Nephron progenitor cell (in vitro differentiated cells): Measurements from ENCODE around the gene NINJ1.

Experiments used
- DNase-seq: peaks from one replicate; pipeline ENCODE4 v3.0.0; 2021
- H3K27ac Mint-ChIP-seq: 2 replicates; pipeline ENCODE4 v1.8.0; 2021; ENCODE audit warnings: mild to moderate bottlenecking, moderate library complexity, mixed read lengths
- H3K27me3 Mint-ChIP-seq: 2 replicates; pipeline ENCODE4 v1.8.0; 2021; ENCODE audit warnings: mild to moderate bottlenecking, low read depth, mixed read lengths; ENCODE audit not compliant: poor library complexity
- H3K36me3 Mint-ChIP-seq: 2 replicates; pipeline ENCODE4 v1.8.0; 2021; ENCODE audit warnings: low read depth, mixed read lengths
- H3K4me1 Mint-ChIP-seq: 2 replicates; pipeline ENCODE4 v1.8.0; 2021; ENCODE audit warnings: mixed read lengths
- H3K4me3 Mint-ChIP-seq: 2 replicates; pipeline ENCODE4 v1.8.0; 2021; ENCODE audit warnings: mild to moderate bottlenecking, moderate library complexity, mixed read lengths
- H3K9me3 Mint-ChIP-seq: 2 replicates; pipeline ENCODE4 v1.8.0; 2021; ENCODE audit warnings: mild to moderate bottlenecking, moderate library complexity, mixed read lengths
- TF ChIP-seq, protein P1 (sequence below): fragments of 200-600 bp; sonication (generic); IDR thresholded peaks from 2 replicates; pipeline ENCODE4 v1.5.0; 2021; ENCODE audit warnings: antibody characterized with exemption

NINJ1 gene

DNA sequence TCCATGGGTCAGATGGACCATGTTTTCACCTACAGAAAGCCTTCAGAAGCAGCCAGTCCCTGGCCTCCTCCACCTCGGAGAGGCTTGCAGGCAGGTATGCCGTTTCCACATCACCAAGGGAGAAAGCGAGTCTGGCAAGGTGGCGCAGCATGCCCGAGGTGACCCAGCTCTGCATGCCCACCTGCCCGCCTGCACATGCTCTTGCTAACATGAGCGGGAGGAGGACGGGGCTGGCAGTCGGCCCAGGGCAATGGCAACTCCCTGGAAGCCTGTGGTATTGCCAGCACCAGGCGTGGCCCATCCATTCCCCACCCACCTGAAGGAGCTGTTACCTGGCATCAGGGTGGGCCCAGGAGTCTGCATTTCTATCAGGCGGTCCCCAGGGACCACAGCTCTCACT lies 3.3 kb upstream of the NINJ1 start:
- DNase-seq, result no peak
- Mint-ChIP-seq H3K36me3 (no peaks in the 10 kb centered on the region), H3K4me1 (peaks cover 27% of the 10 kb centered on the region), H3K9me3 (peaks cover 3% of the 10 kb centered on the region), H3K4me3 (no peak overlapping the region), H3K27me3 (peaks cover 18% of the 10 kb centered on the region), H3K27ac (no peak overlapping the region)
- TF ChIP-seq, protein P1, sequence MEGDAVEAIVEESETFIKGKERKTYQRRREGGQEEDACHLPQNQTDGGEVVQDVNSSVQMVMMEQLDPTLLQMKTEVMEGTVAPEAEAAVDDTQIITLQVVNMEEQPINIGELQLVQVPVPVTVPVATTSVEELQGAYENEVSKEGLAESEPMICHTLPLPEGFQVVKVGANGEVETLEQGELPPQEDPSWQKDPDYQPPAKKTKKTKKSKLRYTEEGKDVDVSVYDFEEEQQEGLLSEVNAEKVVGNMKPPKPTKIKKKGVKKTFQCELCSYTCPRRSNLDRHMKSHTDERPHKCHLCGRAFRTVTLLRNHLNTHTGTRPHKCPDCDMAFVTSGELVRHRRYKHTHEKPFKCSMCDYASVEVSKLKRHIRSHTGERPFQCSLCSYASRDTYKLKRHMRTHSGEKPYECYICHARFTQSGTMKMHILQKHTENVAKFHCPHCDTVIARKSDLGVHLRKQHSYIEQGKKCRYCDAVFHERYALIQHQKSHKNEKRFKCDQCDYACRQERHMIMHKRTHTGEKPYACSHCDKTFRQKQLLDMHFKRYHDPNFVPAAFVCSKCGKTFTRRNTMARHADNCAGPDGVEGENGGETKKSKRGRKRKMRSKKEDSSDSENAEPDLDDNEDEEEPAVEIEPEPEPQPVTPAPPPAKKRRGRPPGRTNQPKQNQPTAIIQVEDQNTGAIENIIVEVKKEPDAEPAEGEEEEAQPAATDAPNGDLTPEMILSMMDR, result no peak

DNA sequence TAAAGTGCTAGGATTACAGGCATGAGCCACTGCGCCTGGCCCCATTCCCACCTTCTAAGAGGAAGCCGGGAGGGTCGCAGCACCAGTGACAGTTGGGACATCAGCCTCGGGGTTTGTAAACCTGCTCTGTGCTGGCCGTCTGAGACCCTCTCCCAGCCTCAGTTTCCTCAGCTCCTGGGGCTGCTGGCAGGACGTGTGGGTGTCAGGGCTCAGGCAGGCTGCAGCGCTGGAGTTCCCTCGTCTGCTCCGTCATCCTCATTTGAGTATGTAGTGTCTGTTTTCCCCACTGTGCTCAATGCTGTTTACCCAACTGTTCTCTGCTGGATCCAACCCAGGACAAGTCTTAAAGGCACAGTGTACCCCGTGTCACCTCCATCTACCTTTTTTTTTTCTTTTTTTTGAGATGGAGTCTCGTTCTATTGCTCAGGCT lies 2.0 kb upstream of the NINJ1 start:
- no peak for DNase-seq
- TF ChIP-seq, protein P1, result no peak
- Mint-ChIP-seq H3K4me3 (peak overlapping the region; percentile 42), H3K27ac (no peak overlapping the region), H3K27me3 (peaks cover 18% of the 10 kb centered on the region), H3K4me1 (peaks cover 34% of the 10 kb centered on the region), H3K36me3 (no peaks in the 10 kb centered on the region), H3K9me3 (peaks cover 3% of the 10 kb centered on the region)

DNA sequence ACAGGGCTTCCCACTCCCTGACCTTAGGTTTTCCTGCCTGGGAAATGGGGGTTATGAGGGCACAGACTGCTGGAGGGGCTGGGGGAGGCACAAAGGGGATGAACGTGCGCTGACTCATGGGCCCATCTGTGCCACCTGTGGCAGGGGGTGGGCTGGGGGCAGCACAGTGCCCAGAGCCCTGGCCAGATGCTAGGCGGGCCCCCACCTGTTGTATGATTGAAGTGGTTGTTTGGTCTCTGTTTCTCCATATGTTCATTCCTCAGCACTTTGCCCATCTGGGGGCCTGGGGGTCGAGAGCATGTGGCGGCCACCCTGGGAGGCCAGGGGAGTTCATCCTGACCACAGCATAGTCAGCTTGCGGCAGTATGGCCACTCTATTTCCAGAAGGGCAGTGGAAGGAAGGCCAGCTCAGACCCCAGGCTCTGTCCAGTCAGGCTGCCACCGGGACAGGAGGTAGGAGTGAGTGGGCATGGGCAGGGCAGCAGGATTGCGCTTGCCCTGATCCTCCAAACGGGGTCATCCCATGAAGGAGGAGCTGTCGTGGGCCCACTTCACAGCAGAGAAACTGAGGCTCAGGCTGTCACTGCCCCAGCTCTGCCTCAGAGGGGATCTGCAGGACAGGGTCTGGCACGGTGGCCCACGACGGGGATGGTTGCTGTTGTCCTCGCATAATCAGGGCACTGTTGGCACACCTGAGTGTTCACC lies 841 bp upstream of the NINJ1 start:
- peaks cover 15% of the 10 kb centered on the region for H3K27me3 Mint-ChIP-seq
- DNase-seq, result no peak
- TF ChIP-seq, protein P1, result no peak
- peaks cover 3% of the 10 kb centered on the region for H3K9me3 Mint-ChIP-seq
- H3K4me3 Mint-ChIP-seq, result peak overlapping the region; percentile 79
- peaks cover 33% of the 10 kb centered on the region for H3K4me1 Mint-ChIP-seq
- peak overlapping the region; percentile 57 for H3K27ac Mint-ChIP-seq
- H3K36me3 Mint-ChIP-seq, result no peaks in the 10 kb centered on the region

DNA sequence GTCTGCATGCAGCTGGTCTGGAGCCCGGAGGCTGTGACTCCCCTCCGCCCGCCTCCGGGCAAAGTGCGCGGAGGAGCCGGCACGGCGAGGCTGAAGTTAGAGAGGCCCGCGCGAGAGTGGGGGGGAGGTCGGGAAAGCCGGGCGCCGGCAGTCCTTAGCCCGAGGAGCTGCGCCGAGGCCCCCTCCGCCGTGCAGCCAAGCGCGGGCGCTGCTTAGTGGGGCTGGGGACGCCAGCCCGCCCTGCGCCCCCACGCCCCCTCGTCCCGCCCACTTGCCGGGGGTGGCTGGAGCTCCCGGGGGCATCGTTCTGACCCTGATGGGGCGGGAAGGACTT lies 403 bp downstream of the NINJ1 start:
- H3K4me1 Mint-ChIP-seq, result peaks cover 36% of the 10 kb centered on the region
- peak; percentile 81 for DNase-seq
- peaks cover 15% of the 10 kb centered on the region for H3K27me3 Mint-ChIP-seq
- TF ChIP-seq, protein P1, result no peak
- peaks cover 3% of the 10 kb centered on the region for H3K9me3 Mint-ChIP-seq
- H3K4me3 Mint-ChIP-seq, result peak overlapping the region; percentile 85
- H3K27ac Mint-ChIP-seq, result no peak overlapping the region
- no peaks in the 10 kb centered on the region for H3K36me3 Mint-ChIP-seq

DNA sequence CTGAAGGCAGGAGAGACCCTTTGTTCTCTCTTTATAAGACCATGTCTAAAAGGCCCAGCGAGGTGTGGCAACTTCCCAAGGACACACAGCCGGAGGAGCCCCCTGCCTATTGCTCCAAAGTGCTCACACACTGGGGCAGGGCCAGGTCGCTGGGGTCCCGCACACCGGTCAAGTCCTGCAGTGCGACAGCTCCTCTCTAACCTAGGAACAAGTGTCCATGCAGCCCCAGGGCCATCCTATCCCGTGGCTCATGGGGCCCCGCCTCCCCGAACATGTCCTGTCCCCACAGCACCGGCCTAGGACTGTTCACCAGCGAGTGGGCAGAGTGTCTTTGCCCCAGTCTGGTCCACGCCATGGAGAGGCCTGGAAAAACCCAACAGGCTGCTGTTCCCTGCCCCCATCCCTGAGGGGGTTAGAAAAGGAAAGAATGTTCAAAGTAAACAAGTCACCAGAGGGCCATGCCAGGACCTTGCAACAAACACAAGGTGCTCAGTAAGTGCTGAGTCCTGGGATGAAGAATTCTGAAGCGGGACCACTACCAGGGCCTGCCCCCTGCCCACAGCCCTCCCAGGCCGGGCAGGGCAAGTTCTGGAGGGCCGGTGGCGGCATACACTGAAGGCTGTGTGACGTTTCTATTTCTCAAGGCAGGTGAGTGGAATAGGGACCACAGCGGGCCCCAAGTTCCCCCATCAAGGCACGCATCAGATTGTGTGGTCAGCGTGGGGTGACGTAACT lies 938 bp downstream of the NINJ1 start:
- Mint-ChIP-seq H3K9me3 (no peaks in the 10 kb centered on the region), H3K4me1 (peaks cover 41% of the 10 kb centered on the region), H3K4me3 (peak overlapping the region; percentile 85), H3K27me3 (peaks cover 9% of the 10 kb centered on the region), H3K27ac (peak overlapping the region; percentile 23), H3K36me3 (no peaks in the 10 kb centered on the region)
- no peak for DNase-seq
- TF ChIP-seq, protein P1, result no peak
